ENCODE measurements around the gene FARP2.
"Not testable (repeated sequence)": the region's sequence is repeated elsewhere in the genome, so short reads cannot be mapped to it uniquely, and the experiment has no call there.

The FARP2 gene, protein sequence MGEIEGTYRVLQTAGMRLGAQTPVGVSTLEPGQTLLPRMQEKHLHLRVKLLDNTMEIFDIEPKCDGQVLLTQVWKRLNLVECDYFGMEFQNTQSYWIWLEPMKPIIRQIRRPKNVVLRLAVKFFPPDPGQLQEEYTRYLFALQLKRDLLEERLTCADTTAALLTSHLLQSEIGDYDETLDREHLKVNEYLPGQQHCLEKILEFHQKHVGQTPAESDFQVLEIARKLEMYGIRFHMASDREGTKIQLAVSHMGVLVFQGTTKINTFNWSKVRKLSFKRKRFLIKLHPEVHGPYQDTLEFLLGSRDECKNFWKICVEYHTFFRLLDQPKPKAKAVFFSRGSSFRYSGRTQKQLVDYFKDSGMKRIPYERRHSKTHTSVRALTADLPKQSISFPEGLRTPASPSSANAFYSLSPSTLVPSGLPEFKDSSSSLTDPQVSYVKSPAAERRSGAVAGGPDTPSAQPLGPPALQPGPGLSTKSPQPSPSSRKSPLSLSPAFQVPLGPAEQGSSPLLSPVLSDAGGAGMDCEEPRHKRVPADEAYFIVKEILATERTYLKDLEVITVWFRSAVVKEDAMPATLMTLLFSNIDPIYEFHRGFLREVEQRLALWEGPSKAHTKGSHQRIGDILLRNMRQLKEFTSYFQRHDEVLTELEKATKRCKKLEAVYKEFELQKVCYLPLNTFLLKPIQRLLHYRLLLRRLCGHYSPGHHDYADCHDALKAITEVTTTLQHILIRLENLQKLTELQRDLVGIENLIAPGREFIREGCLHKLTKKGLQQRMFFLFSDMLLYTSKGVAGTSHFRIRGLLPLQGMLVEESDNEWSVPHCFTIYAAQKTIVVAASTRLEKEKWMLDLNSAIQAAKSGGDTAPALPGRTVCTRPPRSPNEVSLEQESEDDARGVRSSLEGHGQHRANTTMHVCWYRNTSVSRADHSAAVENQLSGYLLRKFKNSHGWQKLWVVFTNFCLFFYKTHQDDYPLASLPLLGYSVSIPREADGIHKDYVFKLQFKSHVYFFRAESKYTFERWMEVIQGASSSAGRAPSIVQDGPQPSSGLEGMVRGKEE

DNA sequence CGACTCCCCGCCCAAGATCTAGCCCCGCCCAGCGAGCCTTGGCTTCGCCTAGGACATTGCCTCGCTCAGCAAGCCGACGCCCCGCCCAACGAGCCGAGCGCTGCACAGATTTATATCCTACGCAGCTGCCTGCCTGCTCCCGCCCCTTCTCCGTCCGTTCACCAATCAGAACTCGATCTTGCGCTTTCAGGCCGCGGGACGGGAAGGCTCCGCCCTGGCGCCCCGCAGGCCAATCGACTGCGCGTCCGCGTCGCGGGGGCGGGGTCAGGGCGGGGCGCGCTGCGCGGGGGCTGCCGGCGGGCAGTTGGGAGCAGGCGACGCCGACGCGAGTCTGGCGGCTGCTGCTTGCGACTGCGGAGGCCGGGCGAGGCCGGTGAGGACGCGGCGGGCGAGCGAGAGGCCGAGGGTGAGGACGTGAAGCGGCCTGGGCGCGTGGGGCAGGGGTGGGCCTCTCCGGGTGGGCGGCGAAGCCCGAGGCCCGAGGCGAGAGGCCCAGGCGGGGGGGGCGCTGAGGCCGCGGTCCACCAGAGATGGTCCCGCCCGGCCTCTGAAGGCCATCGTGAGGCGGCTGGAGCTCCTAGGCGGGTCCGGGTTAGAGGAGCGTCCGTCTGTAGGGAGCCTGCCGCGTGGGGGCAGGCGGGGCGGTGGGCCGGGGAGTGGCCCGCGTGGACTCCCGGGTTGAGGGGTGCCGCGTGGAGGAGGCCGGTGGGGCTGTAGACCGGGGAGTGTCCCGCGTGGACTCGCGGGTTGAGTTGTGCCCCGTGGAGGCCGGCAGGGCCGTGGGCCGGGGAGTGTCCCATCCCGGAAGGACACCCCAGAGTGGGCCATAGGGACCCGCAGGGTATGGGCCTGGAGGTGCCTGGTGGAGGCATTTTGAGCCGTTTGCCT lies at the start of gene FARP2:
Gene FARP2, plus strand, starts transcription at position 303 of the 888 bp plus-strand sequence. CDS start 16,823 bp downstream, outside the sequence.
- no peak for FAIRE-seq

DNA sequence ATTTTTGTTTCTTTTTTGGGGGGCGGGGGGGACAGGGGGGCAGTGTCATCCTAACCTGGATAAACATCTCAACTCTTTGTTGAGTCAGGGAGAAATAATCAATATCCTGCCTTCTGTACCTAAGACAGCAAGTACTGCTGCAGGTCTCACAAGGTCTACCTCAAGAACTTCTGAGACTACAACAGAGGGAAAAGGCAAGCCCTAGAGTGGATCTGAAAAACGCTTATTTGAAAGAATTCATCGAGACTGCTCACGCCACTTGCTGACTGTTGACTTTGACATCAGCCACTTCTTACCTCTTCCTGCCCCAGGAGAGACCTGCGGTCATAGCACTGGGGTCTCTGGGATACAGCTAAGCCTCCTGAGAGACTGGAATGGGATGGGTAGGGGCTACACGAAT lies 49.0 kb upstream of the FARP2 start:
- no peak for FAIRE-seq

DNA sequence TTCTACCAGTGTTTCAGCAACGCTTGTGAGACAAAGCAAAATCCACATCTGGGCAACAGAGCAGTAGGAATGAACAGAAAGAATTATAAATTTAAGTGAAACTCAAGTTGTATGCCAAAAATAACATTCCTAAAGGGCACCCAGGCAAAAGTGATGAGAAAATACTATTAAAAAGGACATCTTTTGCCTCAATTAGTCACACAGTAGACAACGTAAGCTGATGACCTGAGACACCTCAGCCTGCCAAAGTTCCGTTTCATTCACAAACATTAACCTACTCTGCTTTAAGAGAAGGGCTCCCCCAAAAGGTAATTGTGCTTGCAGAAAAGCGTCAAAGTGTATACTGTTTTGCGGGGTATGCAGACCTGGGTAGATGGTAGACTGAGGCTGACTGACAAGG lies 47.8 kb upstream of the FARP2 start:
- no peak for FAIRE-seq

DNA sequence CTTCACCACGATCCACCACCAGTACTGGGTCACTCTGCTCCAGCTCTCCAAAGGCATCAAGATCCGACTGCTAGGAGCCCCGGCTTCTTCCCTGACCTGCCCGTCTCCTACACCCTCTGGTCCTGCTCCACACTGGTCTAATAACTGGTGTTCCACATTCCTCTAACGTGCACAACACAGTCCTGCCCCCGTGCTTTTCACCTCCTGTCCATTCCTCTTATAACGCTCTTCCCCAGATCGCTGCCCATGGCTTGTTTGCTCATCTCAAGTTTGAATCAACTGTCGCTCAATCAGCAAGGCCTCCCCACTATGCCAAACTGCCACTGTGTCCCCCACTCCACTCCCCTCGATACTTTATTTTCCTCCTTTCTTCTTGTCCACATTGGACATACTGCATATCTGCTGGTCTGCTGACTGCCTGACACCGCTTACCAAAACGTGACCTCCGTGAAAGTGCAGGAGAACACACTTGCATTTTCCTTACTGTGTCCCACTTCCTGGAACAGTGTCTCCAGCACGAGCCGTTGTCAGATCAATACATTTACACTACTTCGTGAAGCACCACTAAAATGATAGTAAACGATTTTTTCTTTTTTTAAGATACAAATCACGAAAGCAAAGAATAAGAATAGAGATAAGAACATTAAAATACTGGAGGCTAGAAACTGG lies 47.1 kb upstream of the FARP2 start:
- no peak for FAIRE-seq

DNA sequence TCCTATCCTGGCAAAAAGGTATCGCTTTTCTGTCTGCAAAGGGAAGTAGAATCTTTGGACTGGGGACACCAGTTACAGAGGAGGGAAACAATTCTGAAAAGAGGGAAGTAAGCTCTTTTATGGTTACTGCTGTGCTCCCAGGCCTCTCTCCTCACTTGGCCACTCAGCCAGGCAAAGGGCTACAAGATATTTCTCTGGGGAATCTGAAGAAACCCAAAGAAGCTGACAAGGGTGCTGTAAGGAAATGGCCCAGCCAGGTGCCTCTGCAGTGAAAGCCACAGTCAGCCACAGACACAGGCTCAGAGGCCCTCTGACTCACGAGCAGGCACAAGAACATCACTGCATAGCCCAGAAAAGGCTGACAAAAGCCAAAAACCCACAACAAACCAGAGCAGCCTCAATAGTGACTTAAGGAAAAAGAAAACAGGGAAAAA lies 46.4 kb upstream of the FARP2 start:
- no peak for FAIRE-seq

DNA sequence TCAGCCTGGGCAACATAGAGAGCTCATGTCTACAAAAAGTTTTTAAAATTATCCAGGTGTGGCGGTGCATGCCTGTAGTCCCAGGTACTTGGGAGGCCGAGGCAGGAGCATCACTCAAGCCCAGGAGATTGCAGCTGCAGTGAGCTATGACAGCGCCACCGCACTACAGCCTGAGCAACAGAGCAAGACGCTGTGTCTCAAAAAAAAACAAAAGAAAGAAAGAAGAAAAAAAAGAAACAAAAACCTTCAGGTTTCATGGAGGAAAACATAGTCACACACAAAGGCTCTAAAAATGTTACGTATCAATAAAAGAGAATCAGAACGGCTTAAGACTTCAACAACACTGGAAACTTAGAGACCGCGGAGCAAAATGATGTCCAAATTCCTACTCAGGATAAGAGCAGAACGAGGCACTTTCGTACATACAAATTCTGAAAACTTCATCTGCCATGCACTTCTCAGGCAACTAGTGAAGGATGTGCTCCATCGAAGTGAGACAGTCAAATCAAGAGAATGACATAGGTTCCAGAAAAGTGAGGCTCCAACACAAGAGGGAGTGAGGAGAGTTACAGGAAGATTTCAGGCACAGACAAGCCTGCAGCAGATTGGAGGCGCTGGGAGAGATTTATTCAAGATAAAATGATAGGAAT lies 45.0 kb upstream of the FARP2 start:
- FAIRE-seq, result no peak

DNA sequence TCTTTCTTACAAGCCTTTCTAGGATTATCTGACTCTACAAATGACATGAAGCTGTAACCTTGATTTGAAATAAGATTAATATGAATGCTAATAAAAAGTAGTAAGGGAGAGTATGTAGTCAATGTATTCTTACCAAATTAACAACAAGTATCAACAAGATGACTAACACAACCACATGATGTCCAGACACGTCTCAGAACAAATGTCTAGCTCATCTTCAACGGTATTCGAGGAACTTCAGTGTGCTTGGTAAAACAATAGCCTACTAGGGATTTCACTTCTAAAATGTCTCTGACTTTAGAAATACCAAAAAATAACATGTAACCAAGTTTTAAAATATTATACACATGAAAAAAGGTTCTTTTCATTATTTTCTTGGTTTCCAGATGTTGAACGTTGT lies 44.0 kb upstream of the FARP2 start:
- no peak for FAIRE-seq

DNA sequence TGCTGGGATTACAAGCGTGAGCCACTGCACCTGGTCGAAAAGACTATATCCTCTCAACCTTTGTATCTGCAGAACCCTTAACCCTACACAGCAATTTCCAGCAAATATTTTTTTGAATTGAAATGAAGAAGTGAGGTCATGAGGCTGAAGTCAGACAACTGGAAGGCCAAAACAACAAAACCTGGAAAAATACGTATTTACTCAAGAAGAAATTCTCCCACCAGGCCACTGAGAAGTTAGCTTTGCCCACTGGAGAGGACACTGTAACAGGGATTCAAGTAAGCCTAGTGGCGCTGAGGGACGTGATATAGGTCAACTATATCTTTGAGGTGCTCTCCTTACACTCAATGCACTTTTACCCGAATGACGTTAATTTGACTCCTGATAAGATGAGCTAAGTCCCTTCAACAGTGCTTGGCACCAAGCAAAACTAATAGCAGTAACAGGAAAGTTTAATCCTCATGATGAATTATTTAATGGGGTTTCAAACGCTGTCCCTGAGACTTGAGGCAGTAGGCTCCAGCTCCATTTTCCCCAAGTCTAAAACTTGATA lies 42.5 kb upstream of the FARP2 start:
- FAIRE-seq, result no peak

DNA sequence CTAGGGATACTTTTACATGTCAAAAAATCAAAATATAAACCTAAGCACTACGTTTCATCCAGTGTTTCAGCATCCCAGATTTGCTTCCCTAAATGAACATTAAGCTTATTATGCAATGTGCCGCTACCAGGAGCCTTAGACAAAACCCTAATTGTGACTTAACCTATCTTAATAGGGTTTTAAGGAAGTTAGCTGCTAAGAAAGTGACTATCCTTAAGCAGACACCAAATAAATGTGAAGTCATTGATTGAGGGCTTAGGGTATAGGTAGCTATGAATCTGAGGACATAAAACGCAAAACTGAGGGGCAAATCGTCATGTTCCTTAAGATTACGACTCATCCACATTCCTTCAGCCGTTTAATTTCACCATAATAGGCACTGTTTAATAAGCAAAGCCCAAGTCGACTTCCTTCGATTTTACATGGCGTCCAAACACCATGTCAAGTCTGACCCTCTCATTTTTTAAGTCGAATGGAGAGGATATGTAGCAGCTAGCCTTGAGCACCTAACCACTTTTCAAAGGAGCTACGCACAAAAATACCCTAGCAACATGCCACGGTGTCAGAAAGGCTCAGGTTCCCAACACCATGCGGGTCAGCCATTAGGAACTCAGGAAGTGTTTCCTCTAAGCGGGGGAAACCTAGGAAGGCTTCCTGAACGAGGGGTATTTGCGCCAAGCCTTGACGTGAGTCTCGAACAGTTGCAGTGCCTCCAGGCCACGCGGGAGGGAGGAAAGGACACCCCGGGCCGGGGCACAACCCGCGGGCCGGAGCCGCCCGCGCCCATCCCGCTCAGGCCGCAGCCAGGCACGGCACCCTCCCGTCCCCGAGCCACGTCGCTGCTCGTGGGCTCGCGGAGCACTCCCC lies 41.6 kb upstream of the FARP2 start:
- FAIRE-seq, result no peak

DNA sequence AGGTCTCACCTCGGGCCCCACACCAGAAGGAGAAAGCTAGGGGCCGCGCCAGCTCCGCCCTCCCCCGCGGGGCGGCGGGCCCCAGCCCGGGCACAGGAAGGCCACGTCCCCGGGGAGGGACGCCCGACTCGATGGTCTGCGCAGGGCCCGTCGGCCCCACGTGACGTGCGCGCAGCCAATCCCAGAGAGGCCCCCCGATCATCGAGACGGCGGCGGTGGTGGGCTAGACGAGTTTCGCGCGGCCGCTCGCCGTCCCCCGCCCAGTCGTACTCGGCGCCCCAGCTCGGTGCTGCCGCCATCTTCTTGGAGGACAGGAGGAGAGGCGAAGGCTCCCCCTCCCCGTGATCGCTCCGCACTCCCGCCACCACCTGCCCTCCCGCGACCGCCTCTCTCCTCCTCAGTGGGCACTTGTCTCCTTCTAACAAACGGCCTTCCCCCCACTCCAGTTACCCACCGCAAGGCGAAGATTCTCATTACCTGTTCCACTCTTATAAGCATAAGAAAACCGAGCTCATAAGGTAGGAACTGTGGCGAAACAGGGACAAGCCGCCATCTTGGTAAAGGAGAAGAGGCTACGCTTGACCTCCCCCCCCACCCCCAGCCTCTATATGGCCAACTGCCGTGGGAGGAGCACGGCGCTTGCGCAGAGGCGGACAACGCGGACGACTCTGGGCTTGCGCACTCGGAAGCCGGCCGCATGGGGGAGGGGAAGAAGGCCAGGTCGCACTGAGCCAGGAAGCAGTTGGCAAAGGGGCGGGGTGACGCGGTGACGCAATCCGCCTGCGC lies 40.8 kb upstream of the FARP2 start, which contains the start of gene HDLBP:
Gene HDLBP, minus strand, starts transcription at position 580 of the 786 bp plus-strand sequence. CDS start 48,803 bp downstream, outside the sequence.
- FAIRE-seq, result no peak

DNA sequence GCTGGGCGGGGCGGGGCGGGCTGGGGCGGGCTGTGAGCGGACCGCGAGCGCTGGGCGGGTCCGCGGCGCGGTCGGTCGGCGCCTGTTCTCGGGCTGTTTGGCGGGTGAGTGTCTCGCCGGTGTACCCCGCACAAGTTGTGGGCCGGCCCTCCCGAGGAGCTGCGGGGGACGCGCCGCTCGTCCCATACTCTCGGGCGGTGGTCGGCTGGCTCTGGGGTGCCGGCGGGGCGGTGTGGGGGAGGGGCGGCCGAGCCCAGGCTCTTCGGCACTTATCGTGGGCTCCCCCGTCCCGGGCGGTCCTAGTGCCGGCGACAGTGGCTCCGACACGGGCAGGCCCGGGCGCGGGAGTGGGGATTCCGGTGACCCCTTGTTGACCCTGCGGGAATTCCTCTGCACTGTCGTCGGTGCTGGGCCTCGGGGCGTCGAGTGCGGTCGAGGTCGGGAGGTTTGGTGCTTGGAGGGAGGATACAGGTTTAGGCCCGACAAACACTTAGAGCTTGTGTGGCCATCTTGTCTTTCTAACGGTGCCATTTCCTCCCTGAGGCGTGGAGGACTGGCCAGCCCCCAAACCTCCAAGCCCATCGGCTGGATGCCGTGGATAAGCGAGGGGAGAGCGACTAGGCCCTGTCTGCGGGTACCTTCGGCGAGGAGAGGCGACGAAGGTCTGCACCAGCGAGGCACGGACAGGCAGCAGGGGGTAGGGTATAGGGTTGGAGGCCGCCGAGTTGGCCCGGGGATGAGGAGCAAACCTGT lies 40.0 kb upstream of the FARP2 start, which contains the start of gene SEPTIN2:
Gene SEPTIN2, plus strand, starts transcription at position 47 of the 753 bp plus-strand sequence. CDS start 8,308 bp downstream, outside the sequence.
- no peak for FAIRE-seq

DNA sequence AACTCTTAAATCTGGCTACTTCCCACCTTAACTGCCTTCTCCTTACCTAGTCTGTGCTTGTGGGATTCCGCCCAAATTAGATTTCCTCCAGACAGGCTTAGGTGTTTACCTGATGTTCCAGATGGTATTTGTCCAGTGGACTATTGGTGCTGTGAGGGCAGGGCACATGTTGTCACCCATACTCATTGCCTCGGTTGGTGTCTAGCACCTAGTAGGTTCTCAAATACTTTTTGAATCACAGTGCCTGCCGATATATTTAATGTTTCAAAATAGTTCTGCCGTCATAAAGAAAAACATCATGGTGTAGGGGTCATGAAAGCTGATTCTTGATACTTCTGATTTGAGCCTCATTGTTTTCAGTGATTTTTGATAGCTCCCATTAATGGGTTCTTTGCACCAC lies 39.3 kb upstream of the FARP2 start:
- FAIRE-seq, result no peak

DNA sequence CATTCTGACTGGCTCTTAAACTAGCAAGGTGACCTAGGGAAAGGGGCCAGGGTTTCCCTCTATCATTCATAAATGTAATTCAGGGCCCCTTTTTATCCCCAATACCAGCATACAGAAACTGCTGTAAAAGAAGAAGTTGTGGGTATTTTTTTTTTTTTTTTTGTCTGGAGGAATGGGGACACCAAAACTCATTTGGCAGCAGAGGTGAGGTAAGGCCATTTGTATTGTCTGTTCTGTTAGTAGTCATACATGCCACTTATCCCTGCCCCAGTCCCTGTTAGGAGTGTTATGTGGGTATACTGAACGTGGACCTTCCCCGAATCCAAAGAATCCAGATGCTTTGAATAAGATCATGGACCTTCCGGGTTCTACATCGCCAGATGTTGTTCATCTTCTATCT lies 38.7 kb upstream of the FARP2 start:
- no peak for FAIRE-seq

DNA sequence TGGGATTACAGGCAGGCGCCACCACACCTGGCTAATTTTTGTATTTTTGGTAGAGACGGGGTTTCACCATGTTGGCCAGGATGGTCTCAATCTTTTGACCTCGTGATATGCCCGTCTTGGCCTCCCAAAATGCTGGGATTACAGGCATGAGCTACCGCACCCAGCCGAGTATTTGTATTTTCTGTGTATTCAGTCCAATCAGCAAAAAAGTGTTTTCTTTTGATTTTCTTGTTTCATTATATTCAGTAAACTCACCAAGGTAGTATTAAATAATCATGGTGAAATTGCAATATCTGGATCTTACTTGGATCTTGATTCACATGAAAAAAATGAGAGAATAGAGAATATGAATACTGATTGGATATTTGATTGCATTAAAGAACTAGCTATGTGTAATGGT lies 37.3 kb upstream of the FARP2 start:
- not testable (repeated sequence) for FAIRE-seq

DNA sequence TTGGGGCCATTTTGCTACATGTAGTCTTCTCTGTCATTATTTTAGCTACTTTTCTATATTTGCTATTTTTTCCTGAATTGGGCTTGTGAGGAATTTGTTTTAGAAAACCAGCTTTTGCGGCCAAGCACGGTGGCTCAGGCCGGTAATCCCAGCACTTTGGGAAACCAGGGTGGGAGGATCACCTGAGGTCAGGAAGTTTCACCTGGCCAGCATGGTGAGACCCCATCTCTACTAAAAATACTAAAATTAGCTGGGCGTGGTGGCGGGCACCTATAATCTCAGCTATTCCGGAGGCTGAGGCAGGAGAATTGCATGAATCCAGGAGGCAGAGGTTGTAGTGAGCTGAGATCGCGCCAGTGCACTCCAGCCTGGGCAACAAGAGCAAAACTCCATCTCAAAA lies 35.7 kb upstream of the FARP2 start:
- FAIRE-seq, result no peak

DNA sequence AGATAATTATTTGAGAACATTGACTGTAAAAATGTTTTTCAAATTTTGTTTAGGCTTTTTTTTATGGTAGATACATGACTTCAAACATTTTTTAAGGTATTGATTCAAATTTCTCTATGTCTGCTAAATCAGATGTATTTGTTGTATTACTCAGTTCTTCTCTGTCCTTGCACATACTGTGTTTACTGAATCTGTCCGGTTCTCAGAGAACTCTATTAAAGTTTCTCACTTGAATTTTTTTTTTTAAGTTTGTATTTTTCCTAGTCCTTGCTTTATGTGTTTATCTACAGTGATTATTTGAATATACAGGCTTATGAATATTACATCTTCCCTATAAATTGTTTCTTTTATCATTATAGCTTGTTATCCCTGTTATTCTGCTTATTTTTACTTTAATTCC lies 35.1 kb upstream of the FARP2 start:
- no peak for FAIRE-seq

DNA sequence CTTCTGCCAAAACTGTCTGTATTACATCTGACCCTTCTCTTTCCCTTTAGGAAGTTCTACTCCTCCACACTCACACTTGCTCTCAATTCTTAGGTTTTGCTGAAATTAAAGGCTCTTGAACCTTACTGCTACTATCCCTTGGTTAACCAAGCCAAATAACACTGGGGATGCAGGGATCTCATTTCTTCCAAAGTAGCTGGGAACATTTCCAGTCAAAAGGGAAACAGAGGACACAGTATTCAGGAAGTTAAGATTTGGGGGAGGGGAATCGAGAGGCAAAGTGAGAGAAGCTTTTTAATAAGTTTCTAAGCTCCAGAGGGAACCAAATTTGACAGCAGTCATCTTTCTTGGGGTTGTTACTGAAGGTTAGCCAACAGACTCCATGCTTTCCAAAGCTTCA lies 34.2 kb upstream of the FARP2 start:
- no peak for FAIRE-seq

DNA sequence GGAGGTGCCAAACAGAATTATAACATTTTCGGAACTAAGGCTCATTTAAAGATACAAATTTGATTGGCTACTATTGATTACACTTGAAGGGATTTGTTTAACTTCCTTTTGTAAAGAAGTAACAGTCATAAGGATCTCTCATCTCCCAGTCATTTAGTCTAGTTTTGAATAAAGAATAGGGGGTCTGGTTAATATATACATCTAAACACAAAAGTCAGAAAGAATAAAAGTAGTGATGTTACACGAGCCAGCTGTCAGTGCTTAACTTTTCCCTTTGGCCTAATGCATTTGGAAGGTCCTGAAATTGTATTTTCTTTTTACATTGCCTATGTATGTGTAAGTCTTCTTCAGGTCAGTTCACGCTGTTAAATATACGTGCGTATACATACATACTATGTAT lies 32.3 kb upstream of the FARP2 start:
- FAIRE-seq, result no peak

All from islet of Langerhans (tissue), 1 donor.